Measurements from ENCODE around the gene DCAF7. TPM values are rescaled to one million over a fixed set of nuclear protein-coding genes. Genes with fewer than 3 reads are reported as not detected.

The DCAF7 gene
- total RNA-seq, 1 experiment from 2014 or later, result 144 TPM

- Histone ChIP-seq H3K4me1 (ENCODE audit: control insufficient read depth in 1 of 2, insufficient read depth in 2 of 2, low read length in 2 of 2) (peaks cover 12 to 20% of the 10 kb centered on the region in 2 experiments), H3K9me3 (ENCODE audit: control insufficient read depth in 1 of 2, insufficient read depth in 1 of 2, low read depth in 1 of 2, low read length in 2 of 2) (no peaks in the 10 kb centered on the region), H3K9ac (ENCODE audit: low read length) (no peak overlapping the region), H3K79me2 (ENCODE audit: insufficient read depth, low read length) (peaks cover 73% of the 10 kb centered on the region), H3K9me2 (ENCODE audit: insufficient read depth) (no peaks in the 10 kb centered on the region), H3K4me2 (ENCODE audit: low read length) (peak overlapping the region; percentile 78), H3K4me3 (replicated peaks in 1 of 2; ENCODE audit: low read depth in 1 of 2, low read length in 2 of 2) (no peak overlapping the region; a peak in 2 of 4 replicates), H3K36me3 (ENCODE audit: control insufficient read depth in 1 of 2, insufficient read depth in 2 of 2, low read length in 2 of 2) (peaks cover 0 to 7% of the 10 kb centered on the region in 2 experiments; a peak in 1 of 4 replicates), H3K27ac (ENCODE audit: low read depth, low read length) (no peak overlapping the region), H4K20me1 (ENCODE audit: insufficient read depth) (0 out of 2 replicates have a peak, but pooled peaks cover 13% of the 10 kb centered on the region), H2AFZ (ENCODE audit: low read depth, low read length, poor library complexity, severe bottlenecking) (no peak overlapping the region), H3K27me3 (ENCODE audit: insufficient read depth, low read length) (no peaks in the 10 kb centered on the region)
- DNase-seq (ENCODE audit: low read depth, low spot score), result no peak
- ATAC-seq, result no peak
- CTCF ChIA-PET, result no interaction called here
- no TSS peak for BruUV-seq (replicated peaks)
- POLR2A ChIA-PET, result no interaction called here
- no peak for TF ChIP-seq CBX3 (IDR thresholded peaks at IDR 0.05; ENCODE audit: low read depth)
- RAD21 ChIA-PET (ENCODE audit: low non-redundant PET in 1 of 2, low total read pairs in 2 of 2, uncharacterized antibody in 2 of 2, unreplicated experiment in 2 of 2), result no interaction called here
- intact Hi-C loops (cut with micrococcal nuclease), result loop anchor here (5.0 kb wide), 1 partner anchor 50 kb away; the partner anchor contains the start of gene TACO1
Measured at GRCh38 chr17:63552211-63552610, 1.9 kb downstream of the DCAF7 start.

- Histone ChIP-seq H3K27me3 (ENCODE audit: insufficient read depth, low read length) (no peaks in the 10 kb centered on the region), H3K36me3 (ENCODE audit: control insufficient read depth in 1 of 2, insufficient read depth in 2 of 2, low read length in 2 of 2) (peaks cover 0 to 7% of the 10 kb centered on the region in 2 experiments; a peak in 1 of 4 replicates), H2AFZ (ENCODE audit: low read depth, low read length, poor library complexity, severe bottlenecking) (no peak overlapping the region), H4K20me1 (ENCODE audit: insufficient read depth) (peaks cover 13% of the 10 kb centered on the region; the same call in 1 of the 2 replicates), H3K9me2 (ENCODE audit: insufficient read depth) (no peaks in the 10 kb centered on the region), H3K9me3 (ENCODE audit: control insufficient read depth in 1 of 2, insufficient read depth in 1 of 2, low read depth in 1 of 2, low read length in 2 of 2) (no peaks in the 10 kb centered on the region), H3K79me2 (ENCODE audit: insufficient read depth, low read length) (peaks cover 96% of the 10 kb centered on the region), H3K27ac (ENCODE audit: low read depth, low read length) (no peak overlapping the region), H3K4me1 (ENCODE audit: control insufficient read depth in 1 of 2, insufficient read depth in 2 of 2, low read length in 2 of 2) (peaks cover 6 to 11% of the 10 kb centered on the region in 2 experiments; a peak in 3 of 4 replicates), H3K4me2 (ENCODE audit: low read length) (no peak overlapping the region), H3K9ac (ENCODE audit: low read length) (no peak overlapping the region), H3K4me3 (replicated peaks in 1 of 2; ENCODE audit: low read depth in 1 of 2, low read length in 2 of 2) (no peak overlapping the region)
- ChIA-PET CTCF (no interaction called here), RAD21 (ENCODE audit: low non-redundant PET in 1 of 2, low total read pairs in 2 of 2, uncharacterized antibody in 2 of 2, unreplicated experiment in 2 of 2) (no interaction called here), POLR2A (no interaction called here)
- DNase-seq (ENCODE audit: low read depth, low spot score) (no peak), ATAC-seq (no peak)
- intact Hi-C loops (cut with micrococcal nuclease), result no loop called here
- no TSS peak for BruUV-seq (replicated peaks)
- TF ChIP-seq EZH2phosphoT487 (IDR thresholded peaks at IDR 0.05; ENCODE audit: borderline replicate concordance) (no peak), CBX3 (IDR thresholded peaks at IDR 0.05; ENCODE audit: low read depth) (no peak), CEBPB (IDR thresholded peaks at IDR 0.05; ENCODE audit: low read depth) (no peak), ELF1 (IDR thresholded peaks at IDR 0.05; ENCODE audit: borderline replicate concordance, low read depth) (no peak), YY1 (IDR thresholded peaks at IDR 0.05; ENCODE audit: extremely low read depth, insufficient replicate concordance, low read depth, low read length) (no peak), REST (IDR thresholded peaks at IDR 0.05; ENCODE audit: low read depth) (no peak), SIN3A (IDR thresholded peaks at IDR 0.05; ENCODE audit: low read depth) (no peak), ATF3 (IDR thresholded peaks at IDR 0.05) (no peak), JUND (IDR thresholded peaks at IDR 0.05) (no peak), POLR2AphosphoS5 (IDR thresholded peaks at IDR 0.05; ENCODE audit: low read depth, low read length) (no peak), ZBTB33 (IDR thresholded peaks at IDR 0.05; ENCODE audit: extremely low read depth, insufficient replicate concordance, low read length) (no peak)
Measured at GRCh38 chr17:63555500-63556156, 5.4 kb downstream of the DCAF7 start.
